Hair follicle dermal papilla cell (primary cell): Measurements from ENCODE around the gene KMT2E. TPM values are rescaled to one million over a fixed set of nuclear protein-coding genes. Genes with fewer than 3 reads are reported as not detected.

Experiments used
- total RNA-seq: library from RNA; depleted of rRNA; stranded (reverse); fragments of >200 nt; gene quantifications from 2 replicates; pipeline ENCODE4 v1.2.3, GENCODE V29; 2012

Gene KMT2E, protein sequence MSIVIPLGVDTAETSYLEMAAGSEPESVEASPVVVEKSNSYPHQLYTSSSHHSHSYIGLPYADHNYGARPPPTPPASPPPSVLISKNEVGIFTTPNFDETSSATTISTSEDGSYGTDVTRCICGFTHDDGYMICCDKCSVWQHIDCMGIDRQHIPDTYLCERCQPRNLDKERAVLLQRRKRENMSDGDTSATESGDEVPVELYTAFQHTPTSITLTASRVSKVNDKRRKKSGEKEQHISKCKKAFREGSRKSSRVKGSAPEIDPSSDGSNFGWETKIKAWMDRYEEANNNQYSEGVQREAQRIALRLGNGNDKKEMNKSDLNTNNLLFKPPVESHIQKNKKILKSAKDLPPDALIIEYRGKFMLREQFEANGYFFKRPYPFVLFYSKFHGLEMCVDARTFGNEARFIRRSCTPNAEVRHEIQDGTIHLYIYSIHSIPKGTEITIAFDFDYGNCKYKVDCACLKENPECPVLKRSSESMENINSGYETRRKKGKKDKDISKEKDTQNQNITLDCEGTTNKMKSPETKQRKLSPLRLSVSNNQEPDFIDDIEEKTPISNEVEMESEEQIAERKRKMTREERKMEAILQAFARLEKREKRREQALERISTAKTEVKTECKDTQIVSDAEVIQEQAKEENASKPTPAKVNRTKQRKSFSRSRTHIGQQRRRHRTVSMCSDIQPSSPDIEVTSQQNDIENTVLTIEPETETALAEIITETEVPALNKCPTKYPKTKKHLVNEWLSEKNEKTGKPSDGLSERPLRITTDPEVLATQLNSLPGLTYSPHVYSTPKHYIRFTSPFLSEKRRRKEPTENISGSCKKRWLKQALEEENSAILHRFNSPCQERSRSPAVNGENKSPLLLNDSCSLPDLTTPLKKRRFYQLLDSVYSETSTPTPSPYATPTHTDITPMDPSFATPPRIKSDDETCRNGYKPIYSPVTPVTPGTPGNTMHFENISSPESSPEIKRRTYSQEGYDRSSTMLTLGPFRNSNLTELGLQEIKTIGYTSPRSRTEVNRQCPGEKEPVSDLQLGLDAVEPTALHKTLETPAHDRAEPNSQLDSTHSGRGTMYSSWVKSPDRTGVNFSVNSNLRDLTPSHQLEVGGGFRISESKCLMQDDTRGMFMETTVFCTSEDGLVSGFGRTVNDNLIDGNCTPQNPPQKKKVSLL (N-terminal part only)
- total RNA-seq: 103 and 115 TPM in 2 replicates

GRCh38 chr7:105013816-105014692 lies at the start of gene KMT2E:
KMT2E (plus strand) TSS chr7:105014205; CDS start chr7:105040953, 26,748 bp downstream.

